Activated naive CD4-positive, alpha-beta T cell treated with anti-CD3 and anti-CD28 coated beads, Interleukin-2, amount 50 U/mL, for 72 hours (primary cell): ENCODE data around the gene LAMA3. TPM values are rescaled to one million over a fixed set of nuclear protein-coding genes. Genes with fewer than 3 reads are reported as not detected.

Source experiments
- ATAC-seq, 2 donors: fragments of 150-1000 bp; cut with Tn5 transposase; 2 replicates each; pipeline ENCODE4 v1.10.0; 2021; ENCODE audit warnings: mild to moderate bottlenecking in 2 of 2, moderate library complexity in 2 of 2
- DNase-seq, 2 donors: peaks; one replicate each; pipeline ENCODE4 v3.0.0; 2021 to 2022; ENCODE audit warnings: low spot score in 2 of 2
- H3K27ac Mint-ChIP-seq, 2 donors: one replicate each; pipeline ENCODE4 v1.8.0; 2022; ENCODE audit warnings: mild to moderate bottlenecking in 2 of 2, mixed read lengths in 2 of 2
- H3K36me3 Mint-ChIP-seq, 2 donors: one replicate each; pipeline ENCODE4 v1.8.0; 2022; ENCODE audit warnings: mixed read lengths in 2 of 2
- H3K9me3 Mint-ChIP-seq, 2 donors: one replicate each; pipeline ENCODE4 v1.8.0; 2022; ENCODE audit warnings: mixed read lengths in 2 of 2
- total RNA-seq, 2 donors: library from RNA; stranded (reverse); gene quantifications; one replicate each; pipeline ENCODE4 v1.2.3, GENCODE V29; 2022

The LAMA3 gene, protein sequence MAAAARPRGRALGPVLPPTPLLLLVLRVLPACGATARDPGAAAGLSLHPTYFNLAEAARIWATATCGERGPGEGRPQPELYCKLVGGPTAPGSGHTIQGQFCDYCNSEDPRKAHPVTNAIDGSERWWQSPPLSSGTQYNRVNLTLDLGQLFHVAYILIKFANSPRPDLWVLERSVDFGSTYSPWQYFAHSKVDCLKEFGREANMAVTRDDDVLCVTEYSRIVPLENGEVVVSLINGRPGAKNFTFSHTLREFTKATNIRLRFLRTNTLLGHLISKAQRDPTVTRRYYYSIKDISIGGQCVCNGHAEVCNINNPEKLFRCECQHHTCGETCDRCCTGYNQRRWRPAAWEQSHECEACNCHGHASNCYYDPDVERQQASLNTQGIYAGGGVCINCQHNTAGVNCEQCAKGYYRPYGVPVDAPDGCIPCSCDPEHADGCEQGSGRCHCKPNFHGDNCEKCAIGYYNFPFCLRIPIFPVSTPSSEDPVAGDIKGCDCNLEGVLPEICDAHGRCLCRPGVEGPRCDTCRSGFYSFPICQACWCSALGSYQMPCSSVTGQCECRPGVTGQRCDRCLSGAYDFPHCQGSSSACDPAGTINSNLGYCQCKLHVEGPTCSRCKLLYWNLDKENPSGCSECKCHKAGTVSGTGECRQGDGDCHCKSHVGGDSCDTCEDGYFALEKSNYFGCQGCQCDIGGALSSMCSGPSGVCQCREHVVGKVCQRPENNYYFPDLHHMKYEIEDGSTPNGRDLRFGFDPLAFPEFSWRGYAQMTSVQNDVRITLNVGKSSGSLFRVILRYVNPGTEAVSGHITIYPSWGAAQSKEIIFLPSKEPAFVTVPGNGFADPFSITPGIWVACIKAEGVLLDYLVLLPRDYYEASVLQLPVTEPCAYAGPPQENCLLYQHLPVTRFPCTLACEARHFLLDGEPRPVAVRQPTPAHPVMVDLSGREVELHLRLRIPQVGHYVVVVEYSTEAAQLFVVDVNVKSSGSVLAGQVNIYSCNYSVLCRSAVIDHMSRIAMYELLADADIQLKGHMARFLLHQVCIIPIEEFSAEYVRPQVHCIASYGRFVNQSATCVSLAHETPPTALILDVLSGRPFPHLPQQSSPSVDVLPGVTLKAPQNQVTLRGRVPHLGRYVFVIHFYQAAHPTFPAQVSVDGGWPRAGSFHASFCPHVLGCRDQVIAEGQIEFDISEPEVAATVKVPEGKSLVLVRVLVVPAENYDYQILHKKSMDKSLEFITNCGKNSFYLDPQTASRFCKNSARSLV (N-terminal part only)
- total RNA-seq: under 1 TPM; 0.07 to 0.16 TPM

DNA sequence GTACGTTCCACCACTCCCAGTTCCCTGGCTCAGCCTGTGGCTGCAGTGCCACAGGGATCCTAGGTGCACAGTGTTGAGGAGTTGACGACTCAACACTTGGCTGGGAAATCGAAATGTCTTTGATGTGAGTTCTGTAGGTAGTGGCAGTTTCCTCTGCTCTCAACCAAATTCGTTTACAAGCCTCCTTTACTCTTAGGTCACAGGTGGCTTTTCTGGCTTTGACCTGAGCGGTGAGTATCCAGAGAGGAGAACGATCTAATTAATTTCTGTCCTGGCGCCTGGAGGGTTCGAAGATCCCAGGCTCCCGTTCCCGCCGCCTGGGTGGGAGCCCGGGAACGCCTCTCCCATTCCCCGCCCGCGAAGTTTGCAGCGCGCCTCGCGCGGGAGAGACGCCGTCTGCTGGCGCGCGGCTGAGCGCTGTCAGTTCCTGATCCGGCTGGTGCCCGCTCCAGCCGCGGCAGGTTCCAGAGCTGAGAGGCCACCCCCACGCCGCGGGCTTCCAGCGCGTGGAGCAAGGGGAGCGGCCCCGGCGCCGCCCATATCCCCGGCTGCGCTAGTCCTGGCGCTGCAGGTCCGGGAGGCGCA, at the start of gene LAMA3:
Gene LAMA3, plus strand, starts transcription at position 423 of the 585 bp plus-strand sequence. CDS start 231 bp downstream, outside the sequence.
- no peaks in the 10 kb centered on the region for H3K36me3 Mint-ChIP-seq
- peak; percentile 66 to 84 for ATAC-seq
- no peak within 1 kb of the TSS for H3K27ac Mint-ChIP-seq
- DNase-seq: peak in 1 of 2 donors; percentile 42
- no peaks in the 10 kb centered on the region for H3K9me3 Mint-ChIP-seq

DNA sequence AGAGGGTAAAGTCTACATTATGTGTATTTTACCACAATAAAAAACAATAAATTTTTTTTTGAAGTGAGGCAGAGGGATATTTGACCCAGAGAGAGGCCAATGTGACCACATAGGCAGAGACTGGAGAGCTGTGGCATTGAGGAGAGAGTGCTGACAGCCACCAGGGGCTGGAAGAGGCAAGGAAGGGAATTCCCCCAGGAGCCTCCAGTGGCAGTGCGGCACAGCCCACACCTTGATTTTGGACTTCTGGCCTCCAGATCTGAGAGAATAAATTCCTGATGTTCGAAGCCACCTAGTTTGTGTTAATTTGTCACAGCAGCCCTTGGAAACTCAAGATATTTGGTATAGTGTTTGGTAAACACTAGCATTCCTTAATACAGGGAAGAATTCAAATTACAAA, 49.2 kb upstream of the LAMA3 start:
- DNase-seq (no peak), ATAC-seq (no peak)
- H3K9me3 Mint-ChIP-seq: peaks cover 0 to 4% of the 10 kb centered on the region in 2 donors
- H3K27ac Mint-ChIP-seq: no peak overlapping the region
- peaks cover 0 to 6% of the 10 kb centered on the region in 2 donors for H3K36me3 Mint-ChIP-seq

DNA sequence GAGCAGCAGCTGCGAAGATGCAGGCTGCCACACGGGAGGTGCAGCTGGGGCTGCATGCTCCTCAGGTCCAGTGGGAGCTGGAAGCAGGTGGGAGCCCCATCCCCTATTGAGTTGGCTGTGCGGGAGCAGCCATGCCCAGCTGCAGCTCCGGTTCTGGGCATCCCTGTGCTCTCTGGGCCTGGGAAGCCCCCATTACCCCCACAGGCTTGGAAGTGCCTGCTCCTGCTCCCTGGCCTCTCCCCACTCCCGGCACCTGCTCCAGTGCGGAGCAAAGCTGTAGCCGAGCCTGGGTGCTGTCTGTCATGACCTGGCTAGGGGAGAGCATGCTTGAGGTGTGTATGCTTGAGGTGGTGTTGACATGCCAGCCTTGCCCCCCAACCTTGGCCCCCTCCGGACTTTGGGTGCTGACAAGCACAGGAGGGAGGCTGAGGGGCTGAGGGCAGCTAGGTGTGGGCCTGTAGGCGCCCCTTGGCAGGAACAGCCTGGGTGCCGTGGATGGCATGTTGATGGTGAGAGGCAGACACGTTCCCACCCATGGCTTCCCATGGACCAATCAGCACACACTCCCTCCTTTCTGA, 48.0 kb upstream of the LAMA3 start:
- ATAC-seq (no peak), DNase-seq (no peak)
- Mint-ChIP-seq H3K9me3 (peaks cover 0 to 4% of the 10 kb centered on the region in 2 donors), H3K36me3 (peaks cover 0 to 6% of the 10 kb centered on the region in 2 donors), H3K27ac (no peak overlapping the region)

DNA sequence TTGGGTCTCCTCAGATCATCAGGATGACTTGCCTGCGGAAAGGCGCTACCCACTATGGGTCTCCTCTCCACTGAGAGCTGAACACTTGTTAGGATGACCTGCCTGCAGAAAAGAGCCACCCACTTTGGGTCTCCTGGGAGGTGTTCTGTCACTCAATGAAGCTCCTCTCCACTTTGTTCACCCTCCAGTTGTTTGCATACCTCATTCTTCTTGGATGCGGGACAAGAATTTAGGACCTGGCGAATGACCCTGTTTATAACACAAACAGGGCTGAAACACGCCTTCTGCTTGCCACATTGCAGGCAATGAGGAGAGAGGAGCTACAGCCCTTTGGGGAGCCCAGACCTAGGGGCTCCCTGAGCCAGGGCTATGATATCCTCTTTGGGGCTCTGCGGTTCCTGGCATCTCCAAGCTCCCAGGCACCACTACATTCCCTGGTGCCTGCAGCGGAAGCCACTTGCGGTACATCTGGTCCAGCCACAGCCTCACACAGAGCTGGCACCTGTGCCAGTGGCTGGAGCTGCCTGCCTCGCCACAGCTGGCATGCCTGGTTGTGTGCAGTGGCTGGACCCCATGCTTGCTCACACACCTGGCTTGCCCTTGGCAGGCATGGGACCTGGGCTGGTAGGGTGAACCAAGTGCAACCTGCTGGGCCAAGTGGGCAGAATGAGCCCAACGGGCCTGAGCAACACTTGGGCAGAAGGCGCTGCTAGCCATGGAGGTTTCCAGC, 47.2 kb upstream of the LAMA3 start:
- Mint-ChIP-seq H3K9me3 (peaks cover 0 to 4% of the 10 kb centered on the region in 2 donors), H3K27ac (no peak overlapping the region)
- no peak for ATAC-seq

DNA sequence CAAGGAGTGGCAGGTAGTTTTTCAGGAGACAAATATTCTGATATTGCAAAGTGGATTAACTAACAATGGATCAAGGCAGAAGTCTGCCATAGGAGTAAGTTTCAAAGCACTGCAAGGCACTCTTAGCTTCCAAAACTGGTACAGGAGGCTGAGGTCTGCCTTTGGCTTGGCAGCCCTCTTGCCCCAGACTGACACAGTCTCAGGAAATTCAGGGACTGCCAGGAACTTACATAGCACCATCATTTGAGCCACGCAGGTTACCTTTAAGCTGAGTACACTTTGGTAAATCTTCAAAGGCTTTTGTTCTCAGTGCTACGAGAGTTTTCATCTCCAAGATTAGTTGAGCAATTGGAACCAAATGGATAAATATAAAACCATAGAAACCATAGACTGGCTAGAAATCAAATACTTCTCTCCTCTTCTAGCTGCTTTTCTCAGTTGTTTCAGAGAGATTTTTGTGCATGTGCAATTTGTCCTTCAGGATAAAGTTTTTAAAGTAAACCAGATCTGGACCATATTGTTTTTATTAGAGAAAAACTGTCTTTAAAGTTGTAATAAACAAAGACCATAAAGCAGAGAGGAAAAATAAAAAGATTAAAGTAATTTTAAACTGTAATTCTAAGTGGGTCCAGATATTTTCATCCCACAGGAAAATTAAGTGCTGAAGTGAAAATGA, 45.3 kb upstream of the LAMA3 start:
- Mint-ChIP-seq H3K36me3 (peaks cover 0 to 6% of the 10 kb centered on the region in 2 donors), H3K27ac (no peak overlapping the region), H3K9me3 (peaks cover 0 to 4% of the 10 kb centered on the region in 2 donors)
- ATAC-seq (no peak), DNase-seq (no peak)

More for the DNA sequence above, 47.2 kb upstream of the LAMA3 start:
- H3K36me3 Mint-ChIP-seq: peaks cover 0 to 6% of the 10 kb centered on the region in 2 donors
- no peak for DNase-seq

DNA sequence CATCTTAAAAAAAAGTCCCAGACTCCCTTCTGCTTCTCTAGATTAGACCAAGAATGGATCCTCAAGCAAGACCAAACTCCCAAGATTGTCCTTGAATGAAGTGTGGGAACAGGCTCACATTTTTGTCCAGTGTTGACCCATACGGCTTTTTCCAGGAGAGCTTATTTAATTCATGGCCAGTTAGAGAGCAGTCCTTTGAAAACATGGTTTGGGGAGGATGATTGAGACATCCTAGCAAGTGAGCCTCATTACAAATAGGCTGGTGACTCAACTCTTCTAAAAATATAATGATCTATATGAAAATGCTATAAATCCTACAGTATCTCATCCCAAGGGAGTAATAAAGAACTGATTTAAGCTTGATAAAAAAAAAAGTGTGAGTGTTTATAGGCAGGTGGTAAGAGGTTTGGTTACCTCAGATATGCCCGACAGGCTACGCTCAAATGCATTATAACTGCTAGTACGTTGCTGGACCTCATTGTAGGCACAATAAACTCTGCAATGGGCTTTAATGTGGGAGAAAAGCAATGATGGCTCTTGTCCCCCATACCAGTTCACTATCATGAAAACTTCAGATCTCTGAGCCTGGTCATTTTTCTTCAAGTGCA, 43.6 kb upstream of the LAMA3 start:
- no peak for ATAC-seq
- peaks cover 0 to 4% of the 10 kb centered on the region in 2 donors for H3K9me3 Mint-ChIP-seq
- H3K27ac Mint-ChIP-seq: no peak overlapping the region
- DNase-seq: no peak
- H3K36me3 Mint-ChIP-seq: peaks cover 0 to 6% of the 10 kb centered on the region in 2 donors

DNA sequence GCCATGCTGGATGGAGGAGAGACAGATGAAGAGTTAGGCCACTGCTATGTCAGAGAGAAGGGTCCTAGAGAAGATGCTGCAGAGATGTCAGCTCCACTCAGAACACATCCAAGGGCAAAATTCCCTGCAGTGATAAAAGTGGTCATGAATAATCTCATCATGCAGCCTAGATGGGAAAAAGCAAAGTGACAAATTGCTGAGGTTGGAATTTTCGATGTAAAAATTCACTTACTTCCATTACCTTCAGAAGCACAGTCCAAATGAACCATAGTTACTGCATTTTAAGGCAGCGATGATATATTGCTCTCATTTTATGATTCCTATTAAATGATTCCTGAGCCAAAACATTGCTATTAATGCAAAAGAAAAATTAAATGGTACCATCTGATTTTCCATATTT, 43.0 kb upstream of the LAMA3 start:
- Mint-ChIP-seq H3K36me3 (peaks cover 0 to 6% of the 10 kb centered on the region in 2 donors), H3K27ac (no peak overlapping the region), H3K9me3 (peaks cover 0 to 4% of the 10 kb centered on the region in 2 donors)
- DNase-seq: no peak
- ATAC-seq: no peak

DNA sequence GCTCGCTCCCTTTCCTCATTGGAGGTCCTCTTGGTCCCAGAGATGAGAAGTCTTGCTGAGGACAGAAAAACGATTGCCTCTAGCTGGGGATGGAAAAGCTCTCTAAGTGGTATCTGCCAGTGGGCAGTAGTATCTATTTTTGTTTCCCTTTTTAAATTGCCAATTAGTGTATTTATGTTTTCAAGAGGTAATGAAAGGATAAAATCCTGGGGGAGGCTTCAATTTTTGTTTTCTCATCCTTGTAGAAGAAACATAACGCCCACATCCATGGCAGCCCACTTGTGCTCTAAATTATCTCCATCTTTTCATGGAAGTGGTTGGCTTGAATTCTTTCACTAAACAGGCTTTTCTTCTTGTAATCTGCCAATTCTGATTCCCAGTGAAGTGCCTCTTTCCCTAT, 40.8 kb upstream of the LAMA3 start:
- Mint-ChIP-seq H3K9me3 (no peaks in the 10 kb centered on the region), H3K27ac (no peak overlapping the region), H3K36me3 (no peaks in the 10 kb centered on the region)
- ATAC-seq: no peak
- no peak for DNase-seq

DNA sequence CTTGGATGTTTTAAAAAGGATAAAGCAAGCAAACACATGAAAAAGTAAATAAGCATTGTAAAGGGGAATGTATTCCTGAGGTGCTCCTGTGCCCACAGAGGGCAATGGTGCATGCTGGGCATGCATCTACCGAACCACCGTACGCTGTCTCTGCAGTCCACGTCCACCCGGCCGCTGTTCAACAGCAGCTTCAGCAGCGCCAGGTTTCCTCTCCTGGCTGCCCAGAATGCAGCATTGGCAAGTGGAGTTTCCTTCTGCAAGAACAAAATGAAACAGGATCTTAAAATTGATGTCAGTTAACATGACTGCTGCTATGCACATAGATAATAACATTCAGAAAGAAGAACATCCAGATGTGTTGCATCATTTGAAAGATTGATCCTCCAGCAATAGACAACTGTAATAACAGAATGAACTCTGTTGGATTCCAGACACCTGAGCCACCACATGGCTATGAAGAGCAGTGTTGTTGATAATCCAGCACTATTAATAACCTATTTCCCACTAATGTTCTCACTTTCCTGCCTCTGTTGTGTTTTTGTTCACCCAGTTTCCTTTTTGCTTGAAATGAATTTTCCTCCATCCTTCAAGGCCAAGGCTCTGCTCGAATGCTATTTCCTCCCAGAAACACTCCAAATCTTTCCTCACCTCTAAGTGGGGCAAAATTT, 40.2 kb upstream of the LAMA3 start:
- Mint-ChIP-seq H3K36me3 (no peaks in the 10 kb centered on the region), H3K27ac (no peak overlapping the region), H3K9me3 (no peaks in the 10 kb centered on the region)
- DNase-seq: no peak
- no peak for ATAC-seq

DNA sequence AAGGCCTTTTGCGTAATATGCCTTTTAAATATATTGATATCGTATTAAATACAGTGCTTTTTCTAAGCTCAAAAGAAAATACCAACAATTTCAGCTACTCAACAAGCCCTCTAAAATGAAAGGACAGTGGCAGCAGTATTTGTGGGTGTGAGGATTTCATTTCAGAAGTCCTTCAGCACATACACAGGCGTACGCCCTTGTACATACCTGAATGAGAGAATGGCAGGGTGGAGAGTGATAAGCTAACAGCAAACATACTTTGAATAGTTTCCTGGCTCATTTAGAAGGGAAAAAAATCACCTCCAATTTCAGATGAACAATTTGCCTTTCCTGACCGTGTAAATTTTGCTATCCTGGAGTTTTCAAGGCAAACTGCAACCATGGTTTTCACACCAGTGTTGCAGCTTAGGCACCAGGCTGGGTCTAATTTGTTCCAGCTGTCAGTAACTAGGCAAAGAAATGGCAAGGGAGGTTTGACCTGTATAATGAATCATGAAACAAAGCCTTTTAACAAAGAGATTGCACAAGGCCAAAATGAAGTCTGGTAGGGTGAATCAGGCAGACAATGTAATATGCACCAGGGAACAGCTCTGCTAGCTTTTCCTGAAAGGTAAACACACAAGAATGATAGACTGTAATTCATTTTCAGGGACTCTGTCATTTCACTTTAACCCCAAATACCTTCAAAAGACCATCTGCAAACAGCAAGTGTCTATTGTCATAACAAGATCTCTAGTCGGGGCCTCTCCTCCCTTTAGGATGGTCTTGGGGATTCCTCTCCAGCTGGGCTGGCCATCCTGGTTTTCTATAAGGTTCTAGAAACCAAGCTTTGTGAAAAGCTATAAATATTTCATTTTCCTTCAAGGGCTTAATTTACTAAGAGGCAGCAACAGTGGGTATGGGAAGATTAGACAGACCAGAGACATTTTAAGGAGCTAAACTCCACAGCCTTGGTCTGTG, 38.0 kb upstream of the LAMA3 start:
- no peaks in the 10 kb centered on the region for H3K9me3 Mint-ChIP-seq
- DNase-seq: no peak
- ATAC-seq: no peak
- no peak overlapping the region for H3K27ac Mint-ChIP-seq
- no peaks in the 10 kb centered on the region for H3K36me3 Mint-ChIP-seq

DNA sequence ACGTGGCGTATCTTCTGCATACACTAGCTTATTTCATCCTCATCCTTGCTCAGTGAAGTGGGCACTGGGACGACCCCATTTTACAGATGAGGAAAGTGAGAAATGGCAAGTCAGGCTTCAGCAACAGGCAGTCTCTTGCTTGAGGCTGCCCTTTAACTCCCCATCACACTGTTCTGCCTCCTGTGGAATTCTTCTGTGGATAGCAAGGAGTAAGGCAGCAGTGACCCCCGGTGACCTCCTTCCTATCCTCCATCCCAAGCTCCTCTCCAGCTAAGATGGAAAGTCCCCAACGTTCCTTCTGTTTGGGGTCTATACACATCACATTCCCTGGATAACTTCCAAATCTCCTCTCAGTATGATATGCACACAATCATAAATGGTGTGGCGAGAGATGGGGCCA, 37.0 kb upstream of the LAMA3 start:
- no peak for ATAC-seq
- no peaks in the 10 kb centered on the region for H3K9me3 Mint-ChIP-seq
- no peaks in the 10 kb centered on the region for H3K36me3 Mint-ChIP-seq
- no peak overlapping the region for H3K27ac Mint-ChIP-seq
- no peak for DNase-seq

DNA sequence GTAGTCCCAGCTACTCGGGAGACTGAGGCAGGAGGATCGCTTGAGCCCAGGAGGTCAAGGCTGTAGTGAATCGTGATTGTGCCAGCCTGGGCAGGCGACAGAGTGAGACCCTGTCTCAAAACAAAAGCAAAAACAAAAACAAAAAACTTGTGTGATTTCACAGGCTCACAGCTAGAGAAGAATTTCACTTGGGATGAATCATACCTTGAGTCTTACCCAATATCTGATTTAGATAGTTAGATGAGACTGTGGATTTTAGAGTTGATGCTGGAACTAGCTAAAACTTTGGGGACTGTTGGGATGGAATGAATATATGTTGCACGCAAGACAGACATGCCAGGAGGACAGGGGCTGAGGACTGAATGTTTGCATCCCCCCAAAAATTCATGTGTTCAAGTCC, 31.0 kb upstream of the LAMA3 start:
- H3K9me3 Mint-ChIP-seq: no peaks in the 10 kb centered on the region
- H3K36me3 Mint-ChIP-seq: peaks cover 0 to 6% of the 10 kb centered on the region in 2 donors
- DNase-seq: no peak
- no peak for ATAC-seq
- H3K27ac Mint-ChIP-seq: no peak overlapping the region

DNA sequence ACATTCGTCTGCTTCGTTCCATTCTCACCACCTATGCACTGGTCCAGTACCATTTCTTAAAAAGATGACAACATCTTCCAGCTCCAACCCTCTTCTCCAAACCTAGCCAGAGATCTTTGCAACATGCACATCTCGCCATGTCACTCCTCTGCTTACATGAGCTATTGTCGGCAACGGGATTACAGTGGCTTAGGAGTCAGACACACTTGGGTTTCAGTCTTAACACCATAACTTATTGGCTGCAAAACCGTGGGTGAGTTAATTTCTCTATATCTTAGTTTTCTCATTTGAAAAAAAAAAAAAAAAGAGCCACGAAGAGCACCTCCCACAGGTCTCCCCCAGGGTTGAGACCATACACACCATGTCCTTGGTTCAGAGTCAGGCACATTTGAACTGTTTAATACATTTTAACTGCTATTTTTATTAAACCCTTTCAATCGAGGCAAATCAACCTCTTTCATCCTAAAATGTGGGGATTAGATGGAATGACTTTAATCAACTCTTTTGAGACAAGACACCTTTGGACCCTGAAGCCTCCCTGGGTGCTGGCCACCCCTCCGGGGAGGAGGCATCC, 27.4 kb upstream of the LAMA3 start:
- no peak for DNase-seq
- peak; percentile 19 to 53 for ATAC-seq
- peak overlapping the region in 1 of 2 donors; percentile 10 for H3K27ac Mint-ChIP-seq
- H3K9me3 Mint-ChIP-seq: no peaks in the 10 kb centered on the region
- H3K36me3 Mint-ChIP-seq: peaks cover 0 to 7% of the 10 kb centered on the region in 2 donors
